K562 (cell line): Measurements from ENCODE around the gene SLBP. TPM values are rescaled to one million over a fixed set of nuclear protein-coding genes. Genes with fewer than 3 reads are reported as not detected.

ENCODE experiments used
- ATAC-seq: fragments of 200-7000 bp; cut with Tn5 transposase; 3 replicates; pipeline ENCODE4 v1.9.1; 2020; ENCODE audit warnings: moderate library complexity
- BruUV-seq: library from RNA; stranded (reverse); fragments of 400-500 nt; replicated peaks from 2 replicates; lab custom pipeline; 2021; lab: Mats Ljungman, UMichigan
- CTCF ChIA-PET: fragments of 300-600 bp; formaldehyde crosslinking; extraction: SDS; loops from one replicate; lab custom pipeline; 2021; ENCODE audit warnings: low intra/inter-chr PET ratio; lab: Yijun Ruan, JAX
- POLR2A ChIA-PET: fragments of 300-600, 350-650 bp; sonication (Branson Sonifier 250); formaldehyde crosslinking; extraction: SDS; loops from one replicate; lab custom pipeline; 2021; ENCODE audit warnings: antibody characterized with exemption, inconsistent platforms; lab: Yijun Ruan, JAX
- DNase-seq, 4 experiments: peaks; one replicate each; pipeline versions ENCODE4 v3.0.0 to v3.0.0-alpha.2; 2011 to 2018; ENCODE audit warnings: low spot score in 3 of 4, mixed read lengths in 3 of 4; ENCODE audit errors: extremely low read depth in 1 of 4
- FAIRE-seq: peaks from 2 replicates; lab custom pipeline; 2011; peaks lifted over from hg19 to GRCh38; lab: Jason Lieb, UNC
- H2AFZ ChIP-seq: 2 replicates; pipeline ENCODE4 v1.6.0; 2011; ENCODE audit warnings: low read depth, low read length, control low read depth, inconsistent platforms
- H3K27ac ChIP-seq: fragments of 200-600 bp; 3 replicates; pipeline ENCODE4 v1.8.0; 2011; ENCODE audit warnings: low read depth, mild to moderate bottlenecking, control low read depth, inconsistent platforms, low read length, moderate library complexity, mixed read lengths; ENCODE audit errors: extremely low read depth
- H3K27me3 ChIP-seq, 2 experiments: fragments of 300-600 bp in 1 of 2; 2 replicates in 1 of 2; 3 replicates in 1 of 2; pipeline versions ENCODE4 v1.6.0 to v1.8.0; 2011; ENCODE audit warnings: inconsistent platforms in 2 of 2, low read length in 2 of 2, mild to moderate bottlenecking in 1 of 2, mixed read lengths in 1 of 2, moderate library complexity in 1 of 2; ENCODE audit not compliant: control insufficient read depth in 2 of 2, insufficient read depth in 2 of 2
- H3K36me3 ChIP-seq: fragments of 300-600 bp; 3 replicates; pipeline ENCODE4 v1.8.0; 2011; ENCODE audit warnings: mild to moderate bottlenecking, low read length, inconsistent platforms; ENCODE audit not compliant: control insufficient read depth, insufficient read depth
- H3K4me1 ChIP-seq, 2 experiments: fragments of 200-600 bp in 1 of 2; replicated peaks in 1 of 2; 2 replicates in 1 of 2; 3 replicates in 1 of 2; pipeline versions ENCODE4 v1.5.1 to v1.8.0; 2011; ENCODE audit warnings: inconsistent platforms in 2 of 2, low read length in 2 of 2, mild to moderate bottlenecking in 1 of 2, mixed read lengths in 1 of 2, moderate library complexity in 1 of 2; ENCODE audit not compliant: control insufficient read depth in 2 of 2, insufficient read depth in 2 of 2
- H3K4me2 ChIP-seq: 2 replicates; pipeline ENCODE4 v1.6.1; 2011; ENCODE audit warnings: low read length, control low read depth, inconsistent platforms, mixed read lengths; ENCODE audit not compliant: insufficient read depth
- H3K4me3 ChIP-seq: fragments of 200-600 bp; sonication (generic), shearing (Covaris generic); 2 replicates; pipeline ENCODE4 v1.5.1; 2016; ENCODE audit warnings: control low read depth, inconsistent platforms
- H3K79me2 ChIP-seq: fragments of 200-600 bp; 3 replicates; pipeline ENCODE4 v1.8.0; 2011; ENCODE audit warnings: low read length, inconsistent platforms; ENCODE audit not compliant: control insufficient read depth, insufficient read depth
- H3K9ac ChIP-seq, 2 experiments: 2 replicates each; pipeline versions ENCODE4 v1.6.0 to v1.6.1; 2011; ENCODE audit warnings: low read depth in 2 of 2, low read length in 2 of 2, control low read depth in 1 of 2, inconsistent platforms in 1 of 2, mild to moderate bottlenecking in 1 of 2, mixed read lengths in 1 of 2; ENCODE audit not compliant: insufficient read depth in 1 of 2
- H3K9me1 ChIP-seq: one replicate; pipeline ENCODE4 v1.6.0; 2011; ENCODE audit warnings: inconsistent platforms, mild to moderate bottlenecking, low read length, moderate library complexity; ENCODE audit not compliant: control insufficient read depth, insufficient read depth
- H3K9me3 ChIP-seq: replicated peaks from 2 replicates; pipeline ENCODE4 v1.5.1; 2011; ENCODE audit warnings: low read depth, low read length, inconsistent platforms; ENCODE audit not compliant: control insufficient read depth, insufficient read depth
- H4K20me1 ChIP-seq: replicated peaks from 2 replicates; pipeline ENCODE4 v1.6.1; 2011; ENCODE audit warnings: low read length, inconsistent platforms, mixed read lengths; ENCODE audit not compliant: control insufficient read depth, insufficient read depth
- CBX8 ChIP-seq: fragments of 200-600 bp; sonication (generic); IDR thresholded peaks from 2 replicates; pipeline ENCODE4 v1.6.1; 2012; ENCODE audit warnings: borderline replicate concordance, mixed run types, low read depth, mild to moderate bottlenecking, moderate library complexity, mixed read lengths, low read length, control low read depth, inconsistent platforms; ENCODE audit not compliant: poor library complexity, severe bottlenecking; ENCODE audit errors: extremely low read depth
- CCNT2 ChIP-seq: IDR thresholded peaks from 2 replicates; pipeline ENCODE4 v1.6.1; 2011; ENCODE audit warnings: borderline replicate concordance, low read depth, mild to moderate bottlenecking, moderate library complexity, mixed read lengths, low read length; ENCODE audit not compliant: insufficient read length; ENCODE audit errors: extremely low read depth
- CEBPG ChIP-seq, 3 experiments: fragments of 200-800 bp in 1 of 3; sonication (Bioruptor generic) in 1 of 3; sonication (generic) in 1 of 3; formaldehyde crosslinking in 1 of 3; IDR thresholded peaks in 2 of 3; conservative IDR thresholded peaks in 1 of 3; 2 replicates each; pipeline versions ENCODE4 v1.6.1 to v1.8.0; 2016 to 2022; ENCODE audit warnings: missing compliant biosample characterization in 2 of 3, missing genetic modification characterization in 2 of 3, mild to moderate bottlenecking in 1 of 3, missing genetic modification reagents in 1 of 3
- MXI1 ChIP-seq: IDR thresholded peaks from 2 replicates; pipeline ENCODE4 v1.6.1; 2011; ENCODE audit warnings: low read depth, mild to moderate bottlenecking, improper control_type of control experiment, low read length
- NCOA6 ChIP-seq: fragments of 450-650 bp; IDR thresholded peaks from 2 replicates; pipeline ENCODE4 v1.6.1; 2017; ENCODE audit warnings: mild to moderate bottlenecking
- NFXL1 ChIP-seq: fragments of 450-650 bp; formaldehyde crosslinking; IDR thresholded peaks from 2 replicates; pipeline ENCODE4 v1.4.0; 2021; ENCODE audit warnings: mild to moderate bottlenecking
- NRF1 ChIP-seq, 2 experiments: fragments of 450-650 bp; IDR thresholded peaks in 1 of 2; conservative IDR thresholded peaks in 1 of 2; 2 replicates each; pipeline ENCODE4 v1.6.1; 2014; ENCODE audit warnings: mild to moderate bottlenecking in 2 of 2
- POLR2B ChIP-seq: fragments of 450-650 bp; IDR thresholded peaks from 2 replicates; pipeline ENCODE4 v1.6.1; 2018; ENCODE audit warnings: low read depth; ENCODE audit not compliant: partially characterized antibody
- RB1 ChIP-seq: fragments of 450-650 bp; IDR thresholded peaks from 2 replicates; pipeline ENCODE4 v1.6.1; 2017; ENCODE audit warnings: low read depth, mild to moderate bottlenecking
- ZFP30 ChIP-seq: fragments of 250-450 bp; sonication (Bioruptor Pico); IDR thresholded peaks from 2 replicates; pipeline ENCODE4 v1.8.0; 2022; ENCODE audit warnings: moderate library complexity, mild to moderate bottlenecking, inconsistent platforms, borderline replicate concordance
- ZNF695 ChIP-seq: fragments of 450-650 bp; formaldehyde crosslinking; IDR thresholded peaks from 2 replicates; pipeline ENCODE4 v1.4.0; 2020; ENCODE audit warnings: mild to moderate bottlenecking, moderate library complexity
- WGBS: fragments of 100-300 bp; shearing (Covaris generic); methylation state at CpG from one replicate; pipeline ENCODE4 v1.1.6; 2016; ENCODE audit warnings: low coverage, mixed read lengths; ENCODE audit not compliant: insufficient coverage; ENCODE audit errors: missing lambda C conversion rate; 5-methylcytosine and 5-hydroxymethylcytosine counted together
- in situ Hi-C: fragments of 300-500 bp; cut with MboI; formaldehyde crosslinking; loops from 4 replicates; pipeline ENCODE4 v1.15.0; 2018; ENCODE audit warnings: inconsistent platforms, mixed read lengths
- intact Hi-C: fragments of 100-400 bp; cut with micrococcal nuclease; formaldehyde crosslinking; loops from 2 replicates; pipeline ENCODE4 v1.14.2; 2022
- polyA plus RNA-seq, 8 experiments: library from polyadenylated mRNA; depleted of rRNA in 4 of 8; stranded (reverse) in 5 of 8; unstranded in 3 of 8; fragments of >200 nt; fragmentation: Nextera tagmentation in 2 of 8; fragmentation: Illumina TruSeq in 1 of 8; extraction: Ambion mirVana in 2 of 8; extraction: Trizol in 1 of 8; gene quantifications; 2 replicates each; pipeline versions ENCODE4 v1.2.1 to v1.2.3, GENCODE V29; 2011 to 2014; ENCODE audit warnings: inconsistent platforms in 1 of 8, missing spikeins in 1 of 8
- total RNA-seq, 7 experiments: library from RNA; depleted of rRNA in 6 of 7; stranded (reverse); fragments of >200 nt in 6 of 7; fragmentation: Illumina TruSeq in 2 of 7; extraction: Trizol in 2 of 7; gene quantifications; 2 replicates each; pipeline versions ENCODE4 v1.2.1 to v1.2.3, GENCODE V29; 2011 to 2021; ENCODE audit warnings: low replicate concordance in 1 of 7
- TF ChIP-seq, protein P1 (sequence below): fragments of 450-650 bp; IDR thresholded peaks from 2 replicates; pipeline ENCODE4 v1.6.1; 2016
- TF ChIP-seq, protein P2 (sequence below): fragments of 250-450 bp; sonication (Bioruptor Pico); IDR thresholded peaks from 2 replicates; pipeline ENCODE4 v1.4.0; 2020; ENCODE audit warnings: borderline replicate concordance
- TF ChIP-seq, protein P3 (sequence below): fragments of 250-450 bp; sonication (Bioruptor Pico); IDR thresholded peaks from 2 replicates; pipeline ENCODE4 v1.5.1; 2021; ENCODE audit warnings: mild to moderate bottlenecking
- TF ChIP-seq, protein P4 (sequence below): sonication (generic); formaldehyde crosslinking; IDR thresholded peaks from 2 replicates; pipeline ENCODE4 v1.8.0; 2022; ENCODE audit warnings: mild to moderate bottlenecking, low read depth, missing genetic modification reagents
- TF ChIP-seq, protein P5 (sequence below): sonication (generic); formaldehyde crosslinking; IDR thresholded peaks from 2 replicates; pipeline ENCODE4 v1.8.0; 2022; ENCODE audit warnings: mild to moderate bottlenecking, missing genetic modification reagents

SLBP gene
- total and polyA plus RNA-seq, 9 of the 15 experiments (the other 6 are each of a cell fraction or from before 2014, with no cell fraction given): 49.4 to 221 (median 162) TPM

DNA sequence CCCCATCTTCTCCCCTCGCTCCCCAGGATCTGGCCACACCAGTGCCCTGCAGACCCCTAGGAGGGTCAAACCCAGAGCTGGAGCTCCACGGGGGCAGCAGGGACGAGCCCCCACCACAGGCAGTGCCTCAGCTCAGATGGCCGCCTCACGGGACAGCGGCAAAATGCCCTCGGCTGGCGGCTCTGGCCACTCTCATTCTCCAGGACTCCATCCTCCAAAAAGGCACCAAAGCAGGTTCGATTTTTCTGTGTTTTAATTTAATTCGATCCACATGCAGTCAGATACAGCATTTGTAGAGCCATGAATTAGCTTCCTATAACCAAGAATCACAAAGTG lies 36.3 kb downstream of the SLBP start:
- Histone ChIP-seq H3K9ac (peak overlapping the region in 1 of 2 experiments; percentile 31; a peak in 1 of 4 replicates), H4K20me1 (no peaks in the 10 kb centered on the region), H3K9me3 (no peaks in the 10 kb centered on the region), H3K4me3 (no peak overlapping the region), H3K9me1 (no peaks in the 10 kb centered on the region), H3K79me2 (no peaks in the 10 kb centered on the region), H3K4me2 (no peak overlapping the region), H3K27me3 (no peaks in the 10 kb centered on the region), H3K36me3 (no peaks in the 10 kb centered on the region), H3K27ac (no peak overlapping the region), H2AFZ (no peak overlapping the region), H3K4me1 (peaks cover 15 to 42% of the 10 kb centered on the region in 2 experiments)
- TF ChIP-seq, protein P1, sequence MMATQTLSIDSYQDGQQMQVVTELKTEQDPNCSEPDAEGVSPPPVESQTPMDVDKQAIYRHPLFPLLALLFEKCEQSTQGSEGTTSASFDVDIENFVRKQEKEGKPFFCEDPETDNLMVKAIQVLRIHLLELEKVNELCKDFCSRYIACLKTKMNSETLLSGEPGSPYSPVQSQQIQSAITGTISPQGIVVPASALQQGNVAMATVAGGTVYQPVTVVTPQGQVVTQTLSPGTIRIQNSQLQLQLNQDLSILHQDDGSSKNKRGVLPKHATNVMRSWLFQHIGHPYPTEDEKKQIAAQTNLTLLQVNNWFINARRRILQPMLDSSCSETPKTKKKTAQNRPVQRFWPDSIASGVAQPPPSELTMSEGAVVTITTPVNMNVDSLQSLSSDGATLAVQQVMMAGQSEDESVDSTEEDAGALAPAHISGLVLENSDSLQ: no peak
- TF ChIP-seq ZNF695 (CRISPR knock-in tag) (no peak), CCNT2 (no peak), ZFP30 (CRISPR knock-in tag) (no peak), POLR2B (no peak), NFXL1 (CRISPR knock-in tag) (no peak), MXI1 (no peak), NRF1 (conservative IDR thresholded peaks at IDR 0.05 in 1 of 2, IDR thresholded peaks at IDR 0.05 in 1 of 2) (no peak), RB1 (no peak), CBX8 (no peak), CEBPG (CRISPR knock-in tag; IDR thresholded peaks at IDR 0.05) (no peak), CEBPG (tag; conservative IDR thresholded peaks at IDR 0.05 in 1 of 2, IDR thresholded peaks at IDR 0.05 in 1 of 2) (no peak), NCOA6 (no peak)
- TF ChIP-seq, protein P2, sequence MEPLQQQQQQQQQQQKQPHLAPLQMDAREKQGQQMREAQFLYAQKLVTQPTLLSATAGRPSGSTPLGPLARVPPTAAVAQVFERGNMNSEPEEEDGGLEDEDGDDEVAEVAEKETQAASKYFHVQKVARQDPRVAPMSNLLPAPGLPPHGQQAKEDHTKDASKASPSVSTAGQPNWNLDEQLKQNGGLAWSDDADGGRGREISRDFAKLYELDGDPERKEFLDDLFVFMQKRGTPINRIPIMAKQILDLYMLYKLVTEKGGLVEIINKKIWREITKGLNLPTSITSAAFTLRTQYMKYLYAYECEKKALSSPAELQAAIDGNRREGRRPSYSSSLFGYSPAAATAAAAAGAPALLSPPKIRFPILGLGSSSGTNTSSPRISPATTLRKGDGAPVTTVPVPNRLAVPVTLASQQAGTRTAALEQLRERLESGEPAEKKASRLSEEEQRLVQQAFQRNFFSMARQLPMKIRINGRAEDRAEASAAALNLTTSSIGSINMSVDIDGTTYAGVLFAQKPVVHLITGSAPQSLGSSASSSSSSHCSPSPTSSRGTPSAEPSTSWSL (CRISPR knock-in tag): no peak
- TF ChIP-seq, protein P3, sequence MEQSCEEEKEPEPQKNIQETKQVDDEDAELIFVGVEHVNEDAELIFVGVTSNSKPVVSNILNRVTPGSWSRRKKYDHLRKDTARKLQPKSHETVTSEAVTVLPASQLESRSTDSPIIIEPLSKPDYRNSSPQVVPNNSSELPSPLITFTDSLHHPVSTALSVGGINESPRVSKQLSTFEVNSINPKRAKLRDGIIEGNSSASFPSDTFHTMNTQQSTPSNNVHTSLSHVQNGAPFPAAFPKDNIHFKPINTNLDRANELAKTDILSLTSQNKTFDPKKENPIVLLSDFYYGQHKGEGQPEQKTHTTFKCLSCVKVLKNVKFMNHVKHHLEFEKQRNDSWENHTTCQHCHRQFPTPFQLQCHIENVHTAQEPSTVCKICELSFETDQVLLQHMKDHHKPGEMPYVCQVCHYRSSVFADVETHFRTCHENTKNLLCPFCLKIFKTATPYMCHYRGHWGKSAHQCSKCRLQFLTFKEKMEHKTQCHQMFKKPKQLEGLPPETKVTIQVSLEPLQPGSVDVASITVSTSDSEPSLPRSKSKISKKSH (CRISPR knock-in tag): no peak
- TF ChIP-seq, protein P4, sequence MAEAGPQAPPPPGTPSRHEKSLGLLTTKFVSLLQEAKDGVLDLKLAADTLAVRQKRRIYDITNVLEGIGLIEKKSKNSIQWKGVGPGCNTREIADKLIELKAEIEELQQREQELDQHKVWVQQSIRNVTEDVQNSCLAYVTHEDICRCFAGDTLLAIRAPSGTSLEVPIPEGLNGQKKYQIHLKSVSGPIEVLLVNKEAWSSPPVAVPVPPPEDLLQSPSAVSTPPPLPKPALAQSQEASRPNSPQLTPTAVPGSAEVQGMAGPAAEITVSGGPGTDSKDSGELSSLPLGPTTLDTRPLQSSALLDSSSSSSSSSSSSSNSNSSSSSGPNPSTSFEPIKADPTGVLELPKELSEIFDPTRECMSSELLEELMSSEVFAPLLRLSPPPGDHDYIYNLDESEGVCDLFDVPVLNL (CRISPR knock-in tag): no peak
- TF ChIP-seq, protein P5, sequence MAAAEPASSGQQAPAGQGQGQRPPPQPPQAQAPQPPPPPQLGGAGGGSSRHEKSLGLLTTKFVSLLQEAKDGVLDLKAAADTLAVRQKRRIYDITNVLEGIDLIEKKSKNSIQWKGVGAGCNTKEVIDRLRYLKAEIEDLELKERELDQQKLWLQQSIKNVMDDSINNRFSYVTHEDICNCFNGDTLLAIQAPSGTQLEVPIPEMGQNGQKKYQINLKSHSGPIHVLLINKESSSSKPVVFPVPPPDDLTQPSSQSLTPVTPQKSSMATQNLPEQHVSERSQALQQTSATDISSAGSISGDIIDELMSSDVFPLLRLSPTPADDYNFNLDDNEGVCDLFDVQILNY (CRISPR knock-in tag): no peak
- DNase-seq (no peak), ATAC-seq (no peak), FAIRE-seq (no peak)
- 58% methylated on average over 10 of the region's 10 CpGs for WGBS
- in situ Hi-C loops (no loop called here), intact Hi-C loops (no loop called here)
- BruUV-seq: no TSS peak
- POLR2A ChIA-PET: interaction anchor here (1.0 to 1.1 kb wide), 3 partner anchors 11 to 260 kb away, joined by 3 to 4 read pairs (median 3); no protein-coding TSS in a partner anchor
- CTCF ChIA-PET: no interaction called here
